Measurements from ENCODE around the gene NSG2. TPM values are rescaled to one million over a fixed set of nuclear protein-coding genes. Genes with fewer than 3 reads are reported as not detected.
A peak's percentile ranks its signal among the peaks of the same experiment; 100 is the strongest.

The NSG2 gene
- total RNA-seq, 1 donor from 2014 or later = 0.09 TPM

DNA sequence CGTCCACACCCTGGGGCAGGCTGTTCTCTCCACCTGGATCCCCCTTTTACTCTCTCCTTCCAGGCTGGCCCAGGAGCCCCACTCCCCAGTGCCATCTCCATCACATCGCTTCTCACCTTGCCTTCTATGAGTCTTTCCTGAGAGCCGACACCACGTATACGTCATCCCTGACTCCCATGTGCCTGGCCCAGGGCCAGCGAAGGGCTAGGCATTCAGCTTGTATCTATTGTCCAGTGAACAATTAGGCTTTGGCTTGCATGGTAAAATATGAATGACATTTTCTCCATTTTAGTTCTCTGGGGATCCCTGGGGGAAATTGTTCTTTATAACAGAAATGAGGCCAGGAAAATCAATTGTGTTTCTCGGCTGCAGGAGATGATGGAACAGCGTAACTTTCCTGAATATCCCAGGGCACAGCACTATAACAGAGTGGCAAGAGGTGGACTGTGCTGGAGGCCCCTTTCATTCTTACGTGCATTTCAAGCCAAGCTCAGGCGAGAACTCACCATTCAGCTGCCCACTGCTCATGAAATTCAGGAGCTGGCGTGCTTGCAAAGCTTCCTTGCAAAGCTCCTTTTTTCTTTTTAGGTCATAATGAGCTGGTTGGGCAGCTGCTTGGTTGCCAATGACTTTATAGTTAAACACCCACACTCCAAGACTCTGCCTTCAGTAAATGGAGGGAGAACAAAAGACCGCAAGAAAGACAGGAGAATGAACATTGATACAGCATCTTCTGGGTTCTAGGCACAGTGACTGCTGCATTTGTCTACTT, 37.7 kb downstream of the NSG2 start:
- Histone ChIP-seq H3K9ac (ENCODE audit: low read length) (no peak overlapping the region), H3K4me1 (ENCODE audit: insufficient read depth, low read length) (peaks cover 12% of the 10 kb centered on the region), H3K36me3 (ENCODE audit: insufficient read depth, low read length) (no peaks in the 10 kb centered on the region), H2AFZ (ENCODE audit: low read depth, low read length) (no peak overlapping the region), H3K4me3 (ENCODE audit: insufficient read depth, low read depth, low read length) (no peak overlapping the region), H3K27ac (ENCODE audit: low read depth, low read length) (no peak overlapping the region), H4K20me1 (ENCODE audit: insufficient read depth, low read length) (no peaks in the 10 kb centered on the region), H3K79me2 (ENCODE audit: insufficient read depth, low read length) (no peaks in the 10 kb centered on the region), H3K27me3 (ENCODE audit: insufficient read depth, low read length) (no peaks in the 10 kb centered on the region), H3K4me2 (ENCODE audit: low read length) (no peak overlapping the region), H3K9me3 (ENCODE audit: insufficient read depth, low read depth, low read length) (no peaks in the 10 kb centered on the region)
- Mint-ChIP-seq H3K27me3 (ENCODE audit: low read depth, unreplicated experiment) (peaks cover 15% of the 10 kb centered on the region), H3K27ac (ENCODE audit: unreplicated experiment) (no peak overlapping the region), H3K4me1 (ENCODE audit: low read depth, unreplicated experiment) (peaks cover 3% of the 10 kb centered on the region), H3K9me3 (ENCODE audit: unreplicated experiment) (peaks cover 4% of the 10 kb centered on the region), H3K4me3 (ENCODE audit: unreplicated experiment) (no peak overlapping the region), H3K36me3 (ENCODE audit: low read depth, unreplicated experiment) (no peaks in the 10 kb centered on the region)
- DNase-seq (ENCODE audit: low read depth) (no peak), FAIRE-seq (no peak)
- TF ChIP-seq EZH2 (IDR thresholded peaks at IDR 0.05; ENCODE audit: insufficient read depth, low read length) = no peak
- TF ChIP-seq, protein P1, sequence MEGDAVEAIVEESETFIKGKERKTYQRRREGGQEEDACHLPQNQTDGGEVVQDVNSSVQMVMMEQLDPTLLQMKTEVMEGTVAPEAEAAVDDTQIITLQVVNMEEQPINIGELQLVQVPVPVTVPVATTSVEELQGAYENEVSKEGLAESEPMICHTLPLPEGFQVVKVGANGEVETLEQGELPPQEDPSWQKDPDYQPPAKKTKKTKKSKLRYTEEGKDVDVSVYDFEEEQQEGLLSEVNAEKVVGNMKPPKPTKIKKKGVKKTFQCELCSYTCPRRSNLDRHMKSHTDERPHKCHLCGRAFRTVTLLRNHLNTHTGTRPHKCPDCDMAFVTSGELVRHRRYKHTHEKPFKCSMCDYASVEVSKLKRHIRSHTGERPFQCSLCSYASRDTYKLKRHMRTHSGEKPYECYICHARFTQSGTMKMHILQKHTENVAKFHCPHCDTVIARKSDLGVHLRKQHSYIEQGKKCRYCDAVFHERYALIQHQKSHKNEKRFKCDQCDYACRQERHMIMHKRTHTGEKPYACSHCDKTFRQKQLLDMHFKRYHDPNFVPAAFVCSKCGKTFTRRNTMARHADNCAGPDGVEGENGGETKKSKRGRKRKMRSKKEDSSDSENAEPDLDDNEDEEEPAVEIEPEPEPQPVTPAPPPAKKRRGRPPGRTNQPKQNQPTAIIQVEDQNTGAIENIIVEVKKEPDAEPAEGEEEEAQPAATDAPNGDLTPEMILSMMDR (IDR thresholded peaks at IDR 0.05; ENCODE audit: insufficient read depth, low read depth, low read length) = no peak

DNA sequence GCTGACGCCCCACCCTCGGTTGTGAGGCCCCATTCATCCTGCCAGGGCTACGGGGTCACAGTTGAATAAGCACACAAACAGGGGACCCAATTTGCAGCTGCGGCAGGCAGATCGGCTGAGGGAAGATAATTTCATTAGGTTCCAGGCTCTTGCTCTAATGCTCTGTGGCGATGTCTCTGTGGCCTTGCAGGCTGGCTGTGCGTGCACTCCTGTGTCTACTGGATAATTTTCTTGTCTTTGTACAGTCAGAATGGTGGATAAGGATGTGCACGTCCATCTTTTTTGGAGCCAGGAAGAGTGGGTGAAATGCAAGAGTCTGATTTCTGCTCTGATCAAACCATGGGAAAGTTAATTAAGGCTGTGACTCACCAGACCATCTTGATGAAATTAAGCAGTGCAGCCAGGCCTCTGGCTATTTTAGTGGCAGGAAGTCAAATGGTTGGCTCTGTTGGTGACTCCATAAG, 39.2 kb downstream of the NSG2 start:
- Histone ChIP-seq H3K4me2 (ENCODE audit: low read length) (no peak overlapping the region), H3K36me3 (ENCODE audit: insufficient read depth, low read length) (no peaks in the 10 kb centered on the region), H3K27me3 (ENCODE audit: insufficient read depth, low read length) (no peaks in the 10 kb centered on the region), H3K9ac (ENCODE audit: low read length) (no peak overlapping the region), H3K4me1 (ENCODE audit: insufficient read depth, low read length) (peaks cover 12% of the 10 kb centered on the region), H3K4me3 (ENCODE audit: insufficient read depth, low read depth, low read length) (no peak overlapping the region), H3K27ac (ENCODE audit: low read depth, low read length) (no peak overlapping the region), H3K79me2 (ENCODE audit: insufficient read depth, low read length) (no peaks in the 10 kb centered on the region), H2AFZ (ENCODE audit: low read depth, low read length) (no peak overlapping the region), H4K20me1 (ENCODE audit: insufficient read depth, low read length) (no peaks in the 10 kb centered on the region), H3K9me3 (ENCODE audit: insufficient read depth, low read depth, low read length) (no peaks in the 10 kb centered on the region)
- H3K36me3 Mint-ChIP-seq (ENCODE audit: low read depth, unreplicated experiment) = peaks cover 1% of the 10 kb centered on the region
- TF ChIP-seq EZH2 (IDR thresholded peaks at IDR 0.05; ENCODE audit: insufficient read depth, low read length) = no peak
- TF ChIP-seq, protein P1 (IDR thresholded peaks at IDR 0.05; ENCODE audit: insufficient read depth, low read depth, low read length) = no peak
- H3K4me3 Mint-ChIP-seq (ENCODE audit: unreplicated experiment) = no peak overlapping the region
- DNase-seq (ENCODE audit: low read depth) (peak; percentile 13), FAIRE-seq (no peak)
- H3K27ac Mint-ChIP-seq (ENCODE audit: unreplicated experiment) = no peak overlapping the region
- peaks cover 25% of the 10 kb centered on the region for H3K27me3 Mint-ChIP-seq (ENCODE audit: low read depth, unreplicated experiment)
- peaks cover 3% of the 10 kb centered on the region for H3K4me1 Mint-ChIP-seq (ENCODE audit: low read depth, unreplicated experiment)
- H3K9me3 Mint-ChIP-seq (ENCODE audit: unreplicated experiment) = peaks cover 2% of the 10 kb centered on the region

DNA sequence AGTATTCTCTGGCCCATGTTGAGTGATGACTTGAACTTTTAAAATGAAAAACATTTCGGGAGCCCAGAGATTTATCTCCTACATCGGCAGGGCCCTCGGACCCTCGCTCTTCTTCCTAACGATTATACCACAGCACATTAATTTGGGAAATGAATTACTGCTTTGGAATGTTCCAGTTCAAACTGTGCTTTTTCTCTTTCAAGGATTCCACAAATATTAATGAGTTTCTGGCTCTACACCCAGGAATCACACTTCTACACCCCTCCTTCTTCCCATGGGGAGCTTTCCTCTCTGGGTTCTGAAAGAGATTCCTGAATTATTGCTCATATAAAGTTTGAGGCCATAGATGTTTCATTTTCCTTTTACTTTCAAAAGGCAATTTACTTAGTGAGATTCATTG, 41.2 kb downstream of the NSG2 start:
- no peak overlapping the region for H3K27ac Mint-ChIP-seq (ENCODE audit: unreplicated experiment)
- Histone ChIP-seq H3K27ac (ENCODE audit: low read depth, low read length) (no peak overlapping the region), H3K27me3 (ENCODE audit: insufficient read depth, low read length) (no peaks in the 10 kb centered on the region), H3K4me3 (ENCODE audit: insufficient read depth, low read depth, low read length) (no peak overlapping the region), H4K20me1 (ENCODE audit: insufficient read depth, low read length) (no peaks in the 10 kb centered on the region), H2AFZ (ENCODE audit: low read depth, low read length) (no peak overlapping the region), H3K4me1 (ENCODE audit: insufficient read depth, low read length) (peaks cover 12% of the 10 kb centered on the region), H3K4me2 (ENCODE audit: low read length) (peak overlapping the region; percentile 45), H3K36me3 (ENCODE audit: insufficient read depth, low read length) (no peaks in the 10 kb centered on the region), H3K79me2 (ENCODE audit: insufficient read depth, low read length) (no peaks in the 10 kb centered on the region), H3K9me3 (ENCODE audit: insufficient read depth, low read depth, low read length) (no peaks in the 10 kb centered on the region), H3K9ac (ENCODE audit: low read length) (no peak overlapping the region)
- H3K9me3 Mint-ChIP-seq (ENCODE audit: unreplicated experiment) = no peaks in the 10 kb centered on the region
- FAIRE-seq (no peak), DNase-seq (ENCODE audit: low read depth) (peak; percentile 81)
- peaks cover 3% of the 10 kb centered on the region for H3K4me1 Mint-ChIP-seq (ENCODE audit: low read depth, unreplicated experiment)
- peaks cover 37% of the 10 kb centered on the region for H3K27me3 Mint-ChIP-seq (ENCODE audit: low read depth, unreplicated experiment)
- peaks cover 1% of the 10 kb centered on the region for H3K36me3 Mint-ChIP-seq (ENCODE audit: low read depth, unreplicated experiment)
- no peak for TF ChIP-seq EZH2 (IDR thresholded peaks at IDR 0.05; ENCODE audit: insufficient read depth, low read length)
- TF ChIP-seq, protein P1 (IDR thresholded peaks at IDR 0.05; ENCODE audit: insufficient read depth, low read depth, low read length) = no peak
- H3K4me3 Mint-ChIP-seq (ENCODE audit: unreplicated experiment) = no peak overlapping the region

Data from astrocyte (in vitro differentiated cells and primary cell).